GM10847 (cell line): ENCODE data around the gene BEND4.

Experiments
- POLR2A ChIP-seq: IDR thresholded peaks from 2 replicates; pipeline ENCODE4 v1.6.1; 2011; ENCODE audit not compliant: insufficient read length; ENCODE audit errors: extremely low read depth

Gene BEND4

DNA sequence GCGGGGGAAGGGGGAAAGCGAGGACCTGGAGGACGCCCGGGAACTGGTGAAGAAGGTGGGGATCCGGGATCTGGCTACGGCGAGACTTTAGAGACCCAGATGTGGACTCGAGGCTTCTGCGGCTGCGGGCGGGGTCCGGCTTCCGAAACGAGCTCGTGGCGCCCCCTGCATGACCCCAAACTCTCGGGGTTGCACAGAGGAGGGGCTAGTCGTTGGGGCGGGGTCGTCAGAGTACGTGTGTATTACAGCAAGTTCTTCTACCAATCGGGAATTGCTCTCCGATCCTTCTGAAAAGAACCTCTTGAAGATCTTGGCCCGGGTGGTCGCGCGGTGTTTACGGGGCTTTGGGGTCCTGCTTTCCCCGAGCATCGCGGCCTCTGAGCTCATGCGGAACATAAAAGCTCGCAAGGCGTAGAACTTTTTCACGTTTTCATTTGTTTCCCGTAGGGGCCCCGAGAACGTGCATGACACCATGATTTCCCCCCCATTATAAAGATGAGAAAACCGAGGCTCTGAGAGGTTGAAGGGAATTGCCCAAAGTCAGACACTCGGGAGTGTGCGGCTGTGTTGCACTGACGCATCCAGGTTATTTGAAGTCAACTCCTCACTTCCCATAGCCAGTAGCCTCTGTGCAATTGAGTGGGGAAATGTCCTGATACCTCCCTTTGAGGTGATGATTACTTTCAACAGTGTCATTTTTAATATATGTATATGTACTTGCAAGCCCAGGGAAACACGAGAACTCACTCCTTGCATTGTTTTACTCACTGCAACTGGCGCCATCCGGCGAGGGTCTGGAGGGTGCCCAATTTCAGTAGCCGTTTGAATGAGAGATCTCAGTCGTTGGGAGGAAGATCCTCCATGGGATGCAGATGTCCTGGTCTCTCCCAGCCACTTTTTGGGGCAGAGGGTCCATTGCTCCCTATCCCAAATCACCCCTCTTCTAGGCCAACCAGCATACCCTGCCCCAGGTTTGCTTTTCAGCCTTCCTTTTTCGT is at the start of gene BEND4:
TSS of gene BEND4 (minus strand) at position 149 of the 998 bp plus-strand sequence. CDS start 512 bp downstream, outside the sequence.
- no peak for TF ChIP-seq POLR2A

- TF ChIP-seq POLR2A, result no peak
Observed at GRCh38 chr4:42197341-42197740, 44.9 kb upstream of the BEND4 start.

GRCh38 chr4:42172921-42173320 is 20.5 kb upstream of the BEND4 start:
- no peak for TF ChIP-seq POLR2A

- no peak for TF ChIP-seq POLR2A
Observed at GRCh38 chr4:42172128-42172790, 19.8 kb upstream of the BEND4 start.

- no peak for TF ChIP-seq POLR2A
Observed at GRCh38 chr4:42167709-42168108, 15.3 kb upstream of the BEND4 start.

GRCh38 chr4:42159271-42160001 is 7.0 kb upstream of the BEND4 start:
- TF ChIP-seq POLR2A, result no peak

- no peak for TF ChIP-seq POLR2A
Observed at GRCh38 chr4:42151568-42152506, 618 bp downstream of the BEND4 start.

GRCh38 chr4:42150653-42151567 is 1.5 kb downstream of the BEND4 start:
- no peak for TF ChIP-seq POLR2A

GRCh38 chr4:42149004-42149403 is 3.5 kb downstream of the BEND4 start:
- no peak for TF ChIP-seq POLR2A

- no peak for TF ChIP-seq POLR2A
Observed at GRCh38 chr4:42148425-42148824, 4.0 kb downstream of the BEND4 start.

- TF ChIP-seq POLR2A, result no peak
Observed at GRCh38 chr4:42144028-42144427, 8.4 kb downstream of the BEND4 start.

DNA sequence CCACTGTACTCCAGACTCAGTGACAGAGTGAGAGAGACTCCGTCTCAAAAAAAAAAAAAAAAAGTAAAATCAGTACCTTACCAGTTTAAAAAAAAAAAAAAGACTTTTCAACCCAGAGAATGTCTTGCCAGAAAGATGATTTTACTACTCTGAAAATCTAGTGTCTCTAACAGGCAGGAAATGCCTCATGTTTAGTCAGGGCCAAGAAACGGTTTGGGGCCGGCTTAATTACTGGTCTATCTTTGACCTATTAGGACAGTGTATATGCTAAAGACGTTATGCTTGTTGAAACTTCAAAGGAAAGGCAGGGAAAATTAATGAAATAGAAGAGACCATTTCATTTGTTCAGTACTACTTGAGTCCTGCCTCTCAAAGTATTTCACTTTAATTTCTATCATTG is 9.9 kb downstream of the BEND4 start:
- TF ChIP-seq POLR2A, result no peak

GRCh38 chr4:42136371-42136770 is 16.1 kb downstream of the BEND4 start:
- TF ChIP-seq POLR2A, result no peak
